GM18867 (cell line): ENCODE results near the gene CMTM3.
"Not testable (repeated sequence)": the region's sequence is repeated elsewhere in the genome, so short reads cannot be mapped to it uniquely, and the experiment has no call there.

Source experiments
- ATAC-seq: cut with Tn5 transposase; IDR thresholded peaks from one replicate; pipeline ENCODE4 v1.9.1; 2021; ENCODE audit warnings: mild to moderate bottlenecking, moderate library complexity; ENCODE audit not compliant: unreplicated experiment

CMTM3 gene

DNA sequence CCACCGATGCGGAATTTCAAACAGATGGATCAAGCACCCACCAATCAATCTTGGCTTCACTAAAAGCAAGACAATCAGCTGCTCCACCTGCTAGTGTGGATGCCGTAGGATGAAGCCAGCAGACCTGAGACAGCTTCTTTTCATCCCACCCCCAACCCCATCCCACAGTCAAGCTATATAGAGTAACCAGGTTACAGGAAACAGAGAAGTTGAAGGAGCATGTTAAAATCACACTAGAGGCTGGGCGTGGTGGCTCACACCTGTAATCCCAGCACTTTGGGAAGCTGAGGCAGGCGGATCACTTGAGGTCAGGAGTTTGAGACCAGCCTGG lies 54.3 kb downstream of the CMTM3 start:
- ATAC-seq = no peak

DNA sequence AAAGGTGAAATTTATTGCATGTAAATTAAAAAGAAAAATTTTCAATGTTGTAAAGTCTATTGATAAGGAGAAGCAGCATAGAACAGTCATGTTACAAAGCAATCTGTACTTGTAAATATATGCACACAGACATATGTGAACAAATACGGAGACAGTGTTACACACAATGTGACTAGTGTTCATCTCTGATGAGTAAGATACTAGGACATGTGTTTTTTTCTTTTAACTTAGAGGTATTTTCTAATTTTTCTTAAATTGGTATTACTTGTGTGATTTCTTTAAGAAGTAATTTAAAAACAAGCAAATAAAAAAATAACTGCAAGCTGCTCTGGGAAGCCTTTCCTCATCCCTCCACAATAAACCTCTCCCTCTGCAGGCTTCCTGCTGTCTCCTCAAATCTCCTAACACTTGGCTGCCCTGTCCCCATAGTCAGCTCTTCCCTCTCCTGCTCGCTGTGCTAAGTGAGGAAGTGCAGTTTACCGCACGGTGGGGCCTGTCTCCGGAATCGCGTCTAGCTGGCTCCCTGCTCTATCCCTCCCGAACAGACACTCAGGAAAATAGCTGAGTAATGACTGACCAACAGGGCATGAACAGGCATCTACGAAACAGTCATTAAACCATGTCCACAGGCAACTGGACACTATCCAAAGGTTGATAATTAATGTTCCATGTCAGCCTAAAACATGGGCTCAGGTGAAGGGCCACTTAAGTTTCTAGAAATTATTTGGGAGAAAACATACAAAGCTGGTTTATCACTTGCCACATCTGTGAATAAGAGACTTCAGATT lies 56.1 kb downstream of the CMTM3 start:
- ATAC-seq = no peak

DNA sequence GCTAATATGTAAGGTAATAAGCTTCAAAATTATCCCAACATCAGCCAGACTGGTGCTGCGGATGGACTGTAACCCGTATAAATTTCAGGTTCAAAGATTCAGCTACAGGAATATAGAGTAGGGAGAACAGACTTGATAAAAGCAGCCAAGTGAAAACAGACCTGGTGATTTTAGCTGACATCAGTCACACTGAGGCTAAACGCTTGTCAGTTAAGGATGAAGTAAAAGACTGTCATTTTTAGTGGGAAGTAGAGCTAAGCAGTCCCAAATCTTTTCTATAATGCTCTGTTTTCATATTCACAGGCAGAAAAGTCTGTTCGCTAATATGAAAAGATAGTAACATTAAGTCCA lies 56.7 kb downstream of the CMTM3 start:
- no peak for ATAC-seq

DNA sequence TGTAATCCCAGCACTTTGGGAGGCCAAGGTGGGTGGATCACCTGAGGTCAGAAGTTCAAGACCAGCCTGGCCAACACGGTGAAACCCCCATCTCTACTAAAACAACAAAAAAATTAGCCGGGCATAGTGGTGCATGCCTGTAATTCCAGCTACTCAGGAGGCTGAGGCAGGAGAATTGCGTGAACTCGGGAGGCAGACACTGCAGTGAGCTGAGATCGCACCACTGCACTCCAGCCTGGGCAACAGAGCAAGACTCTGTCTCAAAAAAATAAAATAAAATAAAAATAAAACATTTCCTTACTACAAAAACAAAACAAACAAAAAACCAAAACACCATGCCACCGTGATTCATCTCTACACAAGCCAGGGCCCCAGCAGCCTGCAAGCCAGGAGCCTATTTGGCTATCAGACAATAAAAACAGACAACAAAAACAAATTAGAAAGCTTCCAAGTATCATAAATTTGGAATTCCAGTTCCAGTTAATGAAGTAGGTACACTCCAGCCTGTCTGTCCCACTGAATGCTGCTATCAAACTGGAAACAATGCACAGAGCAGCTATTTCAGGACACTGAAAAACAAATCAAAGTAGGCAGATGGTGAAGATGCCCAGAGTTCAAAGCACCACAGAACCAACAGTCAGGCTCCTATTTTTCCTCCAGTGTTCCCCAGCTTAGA lies 57.3 kb downstream of the CMTM3 start:
- ATAC-seq = not testable (repeated sequence)

DNA sequence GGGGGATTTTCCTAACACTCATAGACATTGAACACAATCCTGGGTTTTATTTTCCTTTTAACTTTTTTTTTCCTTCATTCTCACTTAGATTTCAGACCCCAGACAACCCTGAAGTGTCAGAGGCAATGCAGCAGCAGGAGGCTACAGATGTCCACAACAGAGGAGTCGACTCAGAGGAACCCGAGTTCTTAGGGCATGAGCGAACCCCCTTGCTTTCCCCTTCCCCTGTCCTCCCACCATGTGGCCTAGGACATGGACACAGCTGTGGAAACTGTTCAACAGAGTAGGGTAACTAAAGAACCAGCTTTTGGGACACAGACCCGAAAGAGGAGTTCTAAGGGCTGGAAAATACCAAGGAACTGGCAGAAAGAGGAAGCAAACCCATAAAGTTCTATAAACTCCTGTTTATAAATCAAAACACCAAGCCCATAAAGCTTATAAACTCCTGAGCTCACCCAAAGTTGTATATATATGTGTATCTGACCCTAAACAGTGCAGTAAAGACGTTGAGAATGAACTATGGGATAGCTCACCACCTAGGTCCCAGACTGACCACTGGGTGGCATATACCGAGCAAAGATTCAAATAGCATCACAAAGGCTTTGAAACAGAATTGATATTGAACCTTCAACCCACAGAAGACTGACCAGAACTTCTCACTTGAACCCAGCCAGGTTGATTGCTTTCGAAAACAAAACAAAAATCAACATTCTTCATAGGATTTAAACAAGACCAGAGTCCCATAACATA lies 58.1 kb downstream of the CMTM3 start:
- no peak for ATAC-seq
